Left hindlimb (tissue), 1 donor: Measurements from ENCODE around the gene CD28.

ENCODE experiments used
- DNase-seq: peaks from one replicate; pipeline ENCODE4 v3.0.0-alpha.2; 2018

The CD28 gene

GRCh38 chr2:203706403-203706802, at the start of gene CD28:
Gene CD28 (plus strand): TSS chr2:203706639. CDS start chr2:203706697, 58 bp downstream.
- DNase-seq: peak; percentile 45

- DNase-seq: no peak
Measured at GRCh38 chr2:203659331-203660049, 46.9 kb upstream of the CD28 start.

GRCh38 chr2:203660465-203660864, 46.0 kb upstream of the CD28 start:
- DNase-seq: no peak

DNA sequence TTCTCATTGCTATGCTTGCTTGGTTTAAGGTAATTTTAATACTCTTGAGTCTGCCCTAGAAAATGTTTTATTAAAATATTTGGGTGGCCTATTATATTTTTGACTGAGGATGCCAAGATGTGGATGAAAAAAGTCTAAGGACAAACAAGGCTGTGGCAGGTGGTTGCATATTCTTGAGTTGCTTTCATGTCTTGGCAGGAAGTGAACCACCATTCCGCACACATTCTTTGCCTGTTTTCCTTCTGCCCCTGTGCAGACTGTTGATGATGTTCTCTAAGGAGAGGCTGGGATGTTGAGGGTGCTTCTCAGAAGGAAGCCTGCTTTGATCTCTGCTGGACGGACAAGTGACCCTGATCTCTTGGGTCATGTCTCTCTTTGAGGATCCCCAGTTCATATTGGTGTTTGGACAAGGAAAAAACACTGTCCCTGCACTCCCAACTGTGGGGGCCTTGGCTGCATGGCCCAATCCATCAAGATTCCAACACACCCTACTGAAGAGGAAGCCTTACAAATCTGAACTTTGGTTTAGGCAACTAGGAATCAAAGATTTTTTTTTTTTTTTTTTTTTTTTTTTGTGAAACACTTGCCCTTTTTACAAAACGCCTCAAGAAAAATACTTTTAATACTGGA, 45.0 kb upstream of the CD28 start:
- no peak for DNase-seq

DNA sequence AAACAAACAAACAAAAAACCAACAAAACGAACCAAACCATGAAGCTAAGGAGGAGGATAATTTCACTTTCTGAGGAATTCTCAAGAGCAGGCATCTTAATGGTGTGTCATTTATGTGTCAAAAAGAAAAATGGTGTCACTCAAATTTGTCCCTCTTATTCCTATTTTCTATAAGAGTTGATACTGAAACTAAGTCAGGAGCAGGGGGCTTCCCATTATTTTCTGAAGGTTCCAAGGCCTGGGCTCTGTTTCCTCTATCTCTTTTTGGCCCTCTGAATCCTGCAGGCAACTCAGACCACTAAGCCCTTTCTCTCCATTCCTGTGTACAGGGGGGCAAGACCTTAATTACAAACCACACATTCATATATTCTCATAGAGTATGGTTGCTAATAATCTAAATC, 44.0 kb upstream of the CD28 start:
- DNase-seq: no peak

GRCh38 chr2:203662951-203663350, 43.5 kb upstream of the CD28 start:
- no peak for DNase-seq

DNA sequence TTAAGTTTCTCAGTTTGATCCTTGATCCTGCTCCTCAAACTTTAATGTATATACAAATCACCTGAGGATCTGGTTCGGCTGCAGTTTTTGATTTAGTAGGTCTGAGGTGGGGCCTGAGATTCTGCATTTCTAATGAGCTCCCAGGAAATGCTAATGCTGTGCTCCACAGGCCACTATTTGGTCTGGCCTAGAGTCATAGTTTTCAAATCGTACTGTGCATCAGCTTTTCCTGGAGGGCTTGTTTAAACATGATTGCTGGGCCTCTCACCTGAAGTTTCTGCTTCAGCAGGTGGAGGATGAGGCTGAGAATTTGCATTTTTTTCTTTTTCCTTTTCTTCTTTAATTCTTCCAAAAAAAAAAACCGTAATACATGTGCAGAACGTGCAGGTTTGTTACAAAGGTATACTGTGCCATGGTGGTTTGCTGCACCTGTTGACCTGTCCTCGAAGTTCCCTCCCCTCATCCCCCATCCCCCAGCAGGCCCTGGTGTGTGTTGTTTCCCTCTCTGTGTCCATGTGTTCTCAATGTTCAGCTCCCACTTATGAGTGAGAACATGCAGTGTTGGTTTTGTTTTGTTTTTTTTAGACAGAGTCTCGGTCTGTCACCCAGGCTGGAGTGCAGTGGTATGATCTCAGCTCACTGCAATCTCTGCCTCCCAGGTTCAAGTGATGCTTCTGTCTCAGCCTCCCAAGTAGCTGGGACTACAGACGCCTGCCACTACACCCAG, 42.2 kb upstream of the CD28 start:
- DNase-seq: no peak

DNA sequence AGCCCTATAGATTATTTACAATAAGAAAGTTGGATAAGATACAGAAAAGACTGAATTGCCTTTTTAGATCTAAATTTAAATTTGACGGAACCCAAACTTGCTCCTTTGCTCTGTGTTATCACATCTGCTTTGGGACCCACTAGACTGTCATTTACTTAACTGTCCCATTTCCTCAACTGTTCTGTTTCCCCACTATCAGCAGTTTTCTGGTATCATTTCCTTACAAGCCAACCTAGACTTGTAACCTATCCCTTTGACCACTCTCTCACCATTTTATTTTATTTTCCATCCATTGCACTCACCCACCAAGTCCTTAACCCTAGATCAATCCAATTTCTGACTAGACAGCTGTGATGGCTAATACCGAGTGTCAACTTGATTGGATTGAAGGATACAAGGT, 38.6 kb upstream of the CD28 start:
- DNase-seq: no peak

DNA sequence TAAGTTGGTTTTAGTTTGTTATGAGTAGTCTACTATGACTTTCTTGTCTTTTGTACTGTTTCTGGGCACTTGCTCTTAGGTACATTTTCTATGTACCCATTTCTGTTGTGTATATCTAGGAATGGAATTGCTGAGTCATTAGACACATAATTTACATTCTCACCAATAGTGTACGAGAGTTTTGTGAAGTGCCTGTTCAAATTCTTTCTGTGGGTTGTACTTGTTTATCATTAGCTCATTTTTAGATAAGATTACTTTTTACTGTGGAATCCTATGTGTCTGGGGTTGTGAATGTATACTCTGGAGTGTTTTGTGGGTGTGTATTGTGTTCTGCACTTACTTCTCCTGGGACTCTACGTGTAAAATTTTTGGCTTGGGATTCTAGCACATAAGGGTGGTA, 36.6 kb upstream of the CD28 start:
- DNase-seq: no peak

DNA sequence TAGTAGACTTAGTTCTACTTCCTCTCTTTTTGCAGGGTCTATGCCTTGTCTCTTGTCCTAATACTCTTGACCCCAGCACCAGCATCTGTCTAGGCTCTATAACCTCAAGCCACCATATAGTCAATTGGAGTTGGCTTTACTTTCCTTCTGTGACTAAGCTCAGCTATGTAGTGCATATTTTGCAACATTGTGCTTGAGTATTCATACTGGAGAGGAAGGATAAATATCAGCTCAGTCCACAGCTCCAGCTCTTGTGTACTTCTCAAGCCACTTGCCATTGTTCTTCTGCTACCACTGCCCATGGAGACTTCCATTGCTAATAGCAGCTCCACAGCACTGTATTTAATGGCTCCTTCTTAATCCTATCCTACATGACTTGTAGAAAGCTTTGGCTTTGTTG, 35.5 kb upstream of the CD28 start:
- no peak for DNase-seq

DNA sequence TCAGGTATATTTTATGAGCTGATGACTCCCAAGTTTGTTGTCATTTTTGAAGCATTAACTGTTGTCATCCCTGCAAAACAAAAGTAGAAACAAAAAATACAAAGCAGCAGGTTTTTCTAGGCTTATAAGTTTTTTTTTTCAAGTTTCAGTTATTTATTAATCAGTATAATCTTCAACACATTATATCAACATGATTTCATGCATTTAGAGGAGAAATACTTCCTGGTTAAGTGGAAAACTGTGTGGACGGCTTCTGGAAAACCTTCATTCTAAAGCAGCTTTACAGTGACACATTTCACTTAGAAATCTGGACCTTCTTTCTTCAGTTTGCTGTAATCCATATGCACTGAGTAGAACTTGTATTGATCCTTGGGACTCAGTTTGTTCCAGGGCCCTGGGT, 34.6 kb upstream of the CD28 start:
- DNase-seq: no peak

- DNase-seq: no peak
Measured at GRCh38 chr2:203672856-203673255, 33.6 kb upstream of the CD28 start.

- DNase-seq: peak; percentile 46
Measured at GRCh38 chr2:203673933-203674332, 32.5 kb upstream of the CD28 start.

DNA sequence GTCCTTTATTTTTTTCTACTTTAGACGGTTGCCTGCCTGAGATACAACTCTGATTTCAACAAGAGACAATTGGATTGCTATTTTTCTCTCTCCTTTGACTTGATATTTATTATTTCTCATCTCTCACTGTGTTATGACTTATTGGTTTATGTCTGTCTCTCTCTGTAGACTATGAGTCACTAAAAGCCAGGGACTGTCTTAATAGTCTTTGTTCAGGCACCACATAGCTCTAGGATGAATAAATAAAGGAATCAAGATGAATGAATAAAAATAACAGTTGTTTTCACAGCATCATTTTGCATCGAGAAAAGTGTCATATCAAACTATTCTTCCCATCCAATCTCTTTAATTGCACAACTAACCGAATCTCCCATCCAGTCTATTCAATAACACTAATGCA, 31.4 kb upstream of the CD28 start:
- DNase-seq: no peak

DNA sequence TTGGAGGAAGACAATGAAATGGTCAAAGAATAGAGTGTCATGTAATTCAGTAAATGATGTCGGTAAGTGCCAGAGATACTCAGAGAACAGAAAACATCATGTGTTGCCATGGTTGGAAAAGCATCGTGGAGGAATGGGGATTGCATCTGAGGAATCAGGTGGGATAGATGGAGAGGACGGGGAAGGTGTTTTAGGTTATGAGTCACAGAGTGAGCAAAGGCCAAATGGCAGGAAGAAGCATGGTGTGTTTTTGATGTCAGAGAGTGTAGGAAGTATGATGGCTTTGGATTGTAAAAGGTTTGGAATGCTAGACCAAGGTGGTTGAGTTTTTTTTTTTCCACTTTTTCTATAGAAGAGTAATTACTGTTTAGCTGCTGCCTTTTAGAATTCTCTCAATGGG, 27.5 kb upstream of the CD28 start:
- DNase-seq: no peak

DNA sequence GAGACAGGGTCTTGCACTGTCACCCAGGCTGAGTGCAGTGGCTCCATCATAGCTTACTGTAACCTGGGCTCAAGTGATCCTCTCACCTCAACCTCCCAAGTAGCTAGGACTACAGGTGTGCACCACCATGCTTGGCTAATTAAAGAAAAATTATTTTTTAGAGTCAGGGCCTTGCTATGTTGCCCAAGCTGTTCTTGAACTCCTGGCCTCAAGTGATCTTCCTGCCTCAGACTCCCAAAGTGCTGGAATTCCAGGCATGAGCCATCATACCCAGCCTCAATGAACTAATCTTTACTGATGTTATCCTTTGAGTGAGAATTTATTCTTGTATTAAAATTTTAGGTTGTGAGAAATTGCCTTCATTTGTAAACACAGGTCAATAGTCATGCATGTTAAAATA, 27.0 kb upstream of the CD28 start:
- no peak for DNase-seq

DNA sequence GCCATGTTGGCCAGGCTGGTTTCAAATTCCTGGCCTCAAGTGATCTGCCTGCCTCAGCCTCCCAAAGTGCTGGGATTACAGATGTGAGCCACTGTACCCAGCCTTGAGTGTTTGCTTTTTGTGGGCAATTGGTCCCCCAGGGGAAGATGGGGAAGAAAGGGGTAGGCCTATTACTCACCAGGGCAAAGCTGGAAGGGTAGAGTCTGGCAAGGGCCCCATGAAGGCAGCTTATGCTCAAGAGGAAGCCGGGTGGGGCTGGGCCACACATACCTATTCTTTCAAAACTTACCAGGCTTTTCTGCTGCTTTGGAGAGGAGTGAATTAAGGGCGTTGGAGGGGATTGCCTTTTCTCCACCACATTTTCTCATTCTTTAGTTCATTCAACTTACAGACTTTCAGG, 24.5 kb upstream of the CD28 start:
- DNase-seq: peak; percentile 37

GRCh38 chr2:203682688-203683130, 23.7 kb upstream of the CD28 start:
- peak; percentile 45 for DNase-seq

DNA sequence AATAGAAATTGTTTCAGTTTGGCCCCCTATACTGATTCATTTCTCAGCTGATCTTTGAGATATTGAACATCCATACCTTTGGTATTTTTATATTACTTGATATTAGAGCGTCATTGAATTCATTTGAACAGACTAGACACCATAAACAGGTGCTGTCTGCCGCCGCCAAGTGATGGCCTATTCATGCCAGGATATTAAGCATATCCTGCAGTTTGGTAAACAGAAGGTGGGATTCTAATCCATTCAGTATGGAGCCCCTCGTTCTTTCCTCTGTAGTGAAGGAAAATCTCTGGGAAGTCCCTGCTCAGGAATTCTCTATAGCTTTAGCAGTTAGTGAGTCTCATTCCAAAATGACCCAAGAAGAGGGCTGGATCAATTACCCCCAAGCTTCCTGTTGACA, 23.0 kb upstream of the CD28 start:
- DNase-seq: no peak

- DNase-seq: no peak
Measured at GRCh38 chr2:203683932-203684556, 22.4 kb upstream of the CD28 start.

DNA sequence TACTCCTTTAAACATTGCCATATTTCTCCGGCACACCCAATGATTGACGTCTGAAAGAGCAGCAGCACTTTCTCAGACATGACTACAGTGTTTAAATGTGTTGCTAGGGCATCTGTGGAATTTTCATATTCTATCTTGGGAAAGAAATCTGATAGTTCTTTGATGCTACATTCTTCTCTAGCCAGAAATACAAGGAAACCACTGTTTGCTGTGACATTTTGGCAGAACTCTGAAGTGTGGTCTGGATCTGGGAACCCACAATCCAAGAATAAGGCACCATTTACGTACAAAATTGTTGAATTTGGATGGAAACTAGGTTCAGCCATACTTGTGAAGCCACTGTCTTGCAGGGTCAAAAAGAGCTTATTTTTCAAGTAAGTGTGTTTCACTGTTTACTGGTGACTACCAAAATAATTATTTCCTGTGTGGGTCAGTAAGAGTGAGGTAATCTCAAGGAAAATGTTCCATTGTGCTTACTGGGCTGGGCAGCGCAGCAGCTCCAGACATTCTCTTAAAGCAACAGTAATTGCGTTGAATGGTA, 21.3 kb upstream of the CD28 start:
- DNase-seq: peak; percentile 65

GRCh38 chr2:203685789-203686420, 20.5 kb upstream of the CD28 start:
- DNase-seq: no peak

GRCh38 chr2:203687165-203687564, 19.3 kb upstream of the CD28 start:
- no peak for DNase-seq
